SK-N-SH (cell line): Measurements from ENCODE around the gene DBR1. TPM values are rescaled to one million over a fixed set of nuclear protein-coding genes. Genes with fewer than 3 reads are reported as not detected.

Experiments
- CTCF ChIA-PET: fragments of 300-600, 350-600 bp; formaldehyde crosslinking; extraction: SDS; loops from one replicate; lab custom pipeline; 2021; lab: Yijun Ruan, JAX
- POLR2A ChIA-PET: fragments of 350-600 bp; sonication (Branson Sonifier 250); formaldehyde crosslinking; extraction: SDS; loops from one replicate; lab custom pipeline; 2020; ENCODE audit warnings: antibody characterized with exemption, inconsistent platforms; lab: Yijun Ruan, JAX
- DNase-seq: peaks from one replicate; pipeline ENCODE4 v3.0.0; 2012
- H2AFZ ChIP-seq: fragments of 200-600 bp; sonication (generic); 2 replicates; pipeline ENCODE4 v1.8.1; 2016; ENCODE audit warnings: antibody characterized with exemption, mild to moderate bottlenecking, low read depth
- H3F3A ChIP-seq: fragments of 200-600 bp; sonication (generic); replicated peaks from 2 replicates; pipeline ENCODE3; 2016; ENCODE audit warnings: antibody characterized with exemption, mild to moderate bottlenecking; ENCODE audit not compliant: insufficient read depth
- H3K27ac ChIP-seq, 2 experiments: fragments of 200-500 bp in 1 of 2; fragments of 200-600 bp in 1 of 2; sonication (Bioruptor generic) in 1 of 2; sonication (generic), shearing (Covaris generic) in 1 of 2; 2 replicates each; pipeline versions ENCODE4 v1.5.1 to v1.6.1; 2014 to 2016; ENCODE audit warnings: low read depth in 2 of 2, inconsistent platforms in 1 of 2, low read length in 1 of 2, mild to moderate bottlenecking in 1 of 2, mixed read lengths in 1 of 2
- H3K27me3 ChIP-seq: fragments of 200-600 bp; sonication (generic), shearing (Covaris generic); 2 replicates; pipeline ENCODE4 v1.6.1; 2016; ENCODE audit warnings: mixed run types; ENCODE audit not compliant: insufficient read depth
- H3K36me3 ChIP-seq, 2 experiments: fragments of 200-500 bp in 1 of 2; fragments of 200-600 bp in 1 of 2; sonication (Bioruptor generic) in 1 of 2; sonication (generic) in 1 of 2; replicated peaks in 1 of 2; 2 replicates each; pipeline versions ENCODE3 to v1.5.1; 2014 to 2016; ENCODE audit warnings: low read length in 1 of 2, mild to moderate bottlenecking in 1 of 2; ENCODE audit not compliant: insufficient read depth in 2 of 2, control insufficient read depth in 1 of 2
- H3K4me1 ChIP-seq, 2 experiments: fragments of 200-500 bp in 1 of 2; fragments of 200-600 bp in 1 of 2; sonication (Bioruptor generic) in 1 of 2; sonication (generic), shearing (Covaris generic) in 1 of 2; 2 replicates each; pipeline versions ENCODE4 v1.5.1 to v1.6.1; 2014 to 2016; ENCODE audit warnings: low read depth in 1 of 2, low read length in 1 of 2, mixed run types in 1 of 2; ENCODE audit not compliant: insufficient read depth in 2 of 2, control insufficient read depth in 1 of 2
- H3K4me2 ChIP-seq: fragments of 200-600 bp; sonication (generic), shearing (Covaris generic); 2 replicates; pipeline ENCODE4 v1.6.1; 2017; ENCODE audit warnings: mixed run types
- H3K4me3 ChIP-seq, 2 experiments: fragments of 200-500 bp in 1 of 2; fragments of 200-600 bp in 1 of 2; sonication (Bioruptor generic) in 1 of 2; sonication (generic), shearing (Covaris generic) in 1 of 2; 2 replicates each; pipeline versions ENCODE4 v1.5.1 to v1.8.1; 2014 to 2016; ENCODE audit warnings: low read depth in 2 of 2, inconsistent platforms in 1 of 2, low read length in 1 of 2, mild to moderate bottlenecking in 1 of 2, mixed read lengths in 1 of 2, moderate library complexity in 1 of 2
- H3K79me2 ChIP-seq: fragments of 200-600 bp; sonication (generic); 2 replicates; pipeline ENCODE4 v1.8.1; 2017; ENCODE audit warnings: mild to moderate bottlenecking; ENCODE audit not compliant: insufficient read depth
- H3K9ac ChIP-seq: fragments of 200-600 bp; sonication (generic); 2 replicates; pipeline ENCODE4 v1.6.1; 2017; ENCODE audit warnings: mixed run types
- H3K9me2 ChIP-seq: fragments of 200-600 bp; sonication (generic); 2 replicates; pipeline ENCODE4 v1.6.1; 2017; ENCODE audit warnings: mixed run types
- H3K9me3 ChIP-seq: fragments of 200-600 bp; sonication (generic); 2 replicates; pipeline ENCODE4 v1.6.1; 2017; ENCODE audit warnings: mixed run types, mild to moderate bottlenecking, moderate library complexity
- H4K20me1 ChIP-seq: fragments of 200-600 bp; sonication (generic); 2 replicates; pipeline ENCODE4 v1.6.1; 2017; ENCODE audit warnings: mild to moderate bottlenecking, mixed run types; ENCODE audit not compliant: insufficient read depth
- EP300 ChIP-seq, 2 experiments: IDR thresholded peaks; 2 replicates each; pipeline versions ENCODE4 v1.4.0 to v1.6.1; 2012; ENCODE audit warnings: borderline replicate concordance in 1 of 2, low read depth in 1 of 2, low read length in 1 of 2
- EZH2phosphoT487 ChIP-seq: fragments of 200-600 bp; sonication (generic); IDR thresholded peaks from 2 replicates; pipeline ENCODE4 v1.6.1; 2017; ENCODE audit warnings: low read depth, mixed run types, mild to moderate bottlenecking, antibody characterized with exemption, moderate library complexity, borderline replicate concordance
- FOXJ3 ChIP-seq: sonication (generic); formaldehyde crosslinking; IDR thresholded peaks from 2 replicates; pipeline ENCODE4 v1.5.1; 2020; ENCODE audit warnings: mild to moderate bottlenecking, missing genetic modification reagents
- FOXM1 ChIP-seq: IDR thresholded peaks from 2 replicates; pipeline ENCODE4 v1.4.0; 2012; ENCODE audit warnings: low read depth, mild to moderate bottlenecking
- GATA2 ChIP-seq: sonication (generic); formaldehyde crosslinking; IDR thresholded peaks from 2 replicates; pipeline ENCODE4 v1.5.0; 2020; ENCODE audit warnings: mild to moderate bottlenecking, missing genetic modification reagents
- IRF3 ChIP-seq: fragments of 150-350 bp; IDR thresholded peaks from 2 replicates; pipeline ENCODE4 v1.6.1; 2016; ENCODE audit warnings: mild to moderate bottlenecking, low read depth, low read length
- MEF2A ChIP-seq: IDR thresholded peaks from 2 replicates; pipeline ENCODE4 v1.4.0; 2012; ENCODE audit warnings: low read depth, borderline replicate concordance
- NRF1 ChIP-seq: IDR thresholded peaks from 2 replicates; pipeline ENCODE4 v1.6.1; 2012; ENCODE audit warnings: low read depth, mild to moderate bottlenecking, low read length
- POLR2AphosphoS5 ChIP-seq: IDR thresholded peaks from 2 replicates; pipeline ENCODE4 v1.6.1; 2012; ENCODE audit warnings: low read depth, low read length
- RAD21 ChIP-seq: IDR thresholded peaks from 2 replicates; pipeline ENCODE4 v1.6.1; 2012; ENCODE audit warnings: mild to moderate bottlenecking, low read length
- RXRA ChIP-seq: IDR thresholded peaks from 2 replicates; pipeline ENCODE4 v1.4.0; 2012; ENCODE audit warnings: low read depth, mild to moderate bottlenecking, borderline replicate concordance
- TAF1 ChIP-seq: IDR thresholded peaks from 2 replicates; pipeline ENCODE4 v1.6.1; 2012; ENCODE audit warnings: low read depth, mild to moderate bottlenecking, low read length, moderate library complexity, borderline replicate concordance
- TCF12 ChIP-seq: IDR thresholded peaks from 2 replicates; pipeline ENCODE4 v1.4.0; 2012
- USF1 ChIP-seq: IDR thresholded peaks from 2 replicates; pipeline ENCODE4 v1.4.0; 2012; ENCODE audit warnings: low read depth, borderline replicate concordance
- YY1 ChIP-seq: IDR thresholded peaks from 2 replicates; pipeline ENCODE4 v1.4.0; 2012; ENCODE audit warnings: low read depth, mild to moderate bottlenecking
- ZBTB33 ChIP-seq: IDR thresholded peaks from 2 replicates; pipeline ENCODE4 v1.4.0; 2012; ENCODE audit warnings: low read depth, borderline replicate concordance
- WGBS: methylation state at CpG from one replicate; pipeline ENCODE4 v1.1.6; 2017; ENCODE audit warnings: low lambda C conversion rate; 5-methylcytosine and 5-hydroxymethylcytosine counted together
- polyA plus RNA-seq, 3 experiments: library from polyadenylated mRNA; depleted of rRNA; stranded (reverse); fragments of >200 nt; gene quantifications; 2 replicates each; pipeline ENCODE4 v1.2.3, GENCODE V29; 2012

DBR1 gene
- polyA plus RNA-seq, 1 of the 3 experiments (the other 2 are of a cell fraction): 9.2 TPM

GRCh38 chr3:138203938-138204337, 29.2 kb upstream of the DBR1 start:
- Histone ChIP-seq H3F3A (no peaks in the 10 kb centered on the region), H3K79me2 (peaks cover 98% of the 10 kb centered on the region), H4K20me1 (peaks cover 80% of the 10 kb centered on the region), H3K9ac (no peak overlapping the region), H3K4me2 (no peak overlapping the region), H3K27ac (no peak overlapping the region), H3K9me3 (no peaks in the 10 kb centered on the region), H3K9me2 (no peaks in the 10 kb centered on the region), H2AFZ (no peak overlapping the region), H3K27me3 (no peaks in the 10 kb centered on the region), H3K4me1 (no peaks in the 10 kb centered on the region), H3K36me3 (peaks cover 9 to 10% of the 10 kb centered on the region in 2 experiments), H3K4me3 (no peak overlapping the region)
- ChIA-PET POLR2A (no interaction called here), CTCF (interaction anchor here (1.4 kb wide), 1 partner anchor 9 kb away, joined by 3 read pairs; no protein-coding TSS in a partner anchor)
- TF ChIP-seq TCF12: no peak
- TF ChIP-seq ZBTB33: no peak
- no peak for TF ChIP-seq EP300 (IDR thresholded peaks at IDR 0.05; ENCODE audit: borderline replicate concordance in 1 of 2, low read depth in 1 of 2, low read length in 1 of 2)
- no peak for TF ChIP-seq FOXM1
- TF ChIP-seq USF1: no peak
- TF ChIP-seq EZH2phosphoT487: no peak
- TF ChIP-seq TAF1: no peak
- no peak for TF ChIP-seq POLR2AphosphoS5
- no peak for TF ChIP-seq RAD21
- no peak for TF ChIP-seq NRF1
- TF ChIP-seq FOXJ3 (CRISPR knock-in tag): no peak
- TF ChIP-seq YY1: no peak
- no peak for TF ChIP-seq IRF3
- no peak for TF ChIP-seq GATA2 (CRISPR knock-in tag)
- no peak for TF ChIP-seq MEF2A
- TF ChIP-seq RXRA: no peak
- WGBS: 93% methylated on average over 4 of the region's 4 CpGs
- no peak for DNase-seq
